GM19239 (cell line): ENCODE data around the gene ZNF536.
"Not testable (repeated sequence)": the region's sequence is repeated elsewhere in the genome, so short reads cannot be mapped to it uniquely, and the experiment has no call there.

Experiments used
- DNase-seq: peaks from one replicate; pipeline ENCODE4 v3.0.0; 2011; ENCODE audit warnings: low spot score; ENCODE audit not compliant: insufficient read length
- FAIRE-seq: peaks from 2 replicates; lab custom pipeline; 2011; peaks lifted over from hg19 to GRCh38; lab: Jason Lieb, UNC

Gene ZNF536

DNA sequence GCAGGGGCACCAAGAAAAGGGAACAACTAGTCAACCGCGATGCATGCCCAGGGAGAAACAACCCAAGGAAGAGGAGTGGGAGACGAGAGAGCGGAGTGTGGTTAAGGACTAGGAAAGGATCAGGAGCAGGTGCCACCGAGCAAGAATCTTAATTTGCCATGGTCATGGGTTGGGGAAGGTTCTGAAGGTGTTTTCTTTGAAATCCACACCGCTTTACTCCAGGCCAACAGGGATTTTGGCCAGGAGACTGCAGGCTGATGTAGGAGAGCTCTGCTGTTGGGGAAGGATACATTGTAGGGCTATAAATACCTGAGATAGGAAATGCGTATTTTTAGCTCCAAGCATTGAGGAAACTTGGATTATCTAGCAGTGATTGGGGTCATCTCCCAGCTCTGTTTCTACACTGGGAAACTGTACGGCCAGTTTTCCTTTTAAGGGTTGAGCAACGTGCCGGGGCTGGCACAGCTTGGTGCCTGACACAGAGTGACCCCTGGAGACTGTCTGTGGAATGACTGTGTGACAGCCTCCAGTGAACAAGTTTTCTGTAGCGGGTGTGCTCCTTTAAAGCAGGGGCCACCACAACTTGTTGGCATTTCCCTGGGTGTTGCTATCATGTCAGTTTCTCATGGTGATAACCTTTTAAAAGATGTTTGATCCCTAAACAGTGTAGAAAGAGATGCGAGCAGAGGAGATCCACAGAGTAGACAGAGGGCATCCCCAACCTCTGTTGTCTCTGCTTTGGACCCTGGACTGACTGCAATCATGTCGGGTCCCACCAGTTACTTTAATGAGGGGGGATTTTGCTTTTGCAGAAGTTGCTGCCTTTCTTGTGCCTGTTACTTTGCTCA lies 34.3 kb downstream of the ZNF536 start:
- no peak for FAIRE-seq
- DNase-seq, result no peak

DNA sequence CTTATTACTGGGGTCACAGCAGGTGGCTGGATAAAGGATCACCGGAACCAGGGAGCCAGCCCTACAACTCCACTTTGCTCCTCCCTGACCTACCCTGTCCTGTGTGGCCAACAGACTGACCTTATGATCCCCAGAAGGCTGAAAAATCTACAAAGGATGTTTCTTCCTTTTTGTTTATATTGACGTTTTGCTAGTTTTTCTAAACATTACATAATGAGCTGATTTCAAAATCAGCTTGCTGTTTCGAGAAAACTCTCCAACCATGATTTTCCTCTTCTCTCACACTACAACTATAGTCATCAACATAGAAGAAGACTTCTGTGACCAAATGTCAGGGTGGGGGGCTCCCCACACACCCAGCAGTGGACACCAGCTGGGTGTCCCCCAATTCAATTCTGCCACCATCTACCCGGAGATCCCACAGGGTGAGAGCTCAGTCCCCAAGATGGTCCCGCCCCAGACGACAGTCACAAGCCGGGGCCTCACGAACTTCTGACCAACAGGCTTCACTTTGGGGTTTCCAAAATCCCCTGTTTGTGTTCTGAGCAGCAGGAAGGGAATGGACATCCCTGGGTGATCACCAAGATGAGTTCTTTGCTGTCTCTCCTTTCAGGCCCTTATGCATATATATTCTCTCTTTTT lies 35.0 kb downstream of the ZNF536 start:
- DNase-seq (no peak), FAIRE-seq (no peak)

DNA sequence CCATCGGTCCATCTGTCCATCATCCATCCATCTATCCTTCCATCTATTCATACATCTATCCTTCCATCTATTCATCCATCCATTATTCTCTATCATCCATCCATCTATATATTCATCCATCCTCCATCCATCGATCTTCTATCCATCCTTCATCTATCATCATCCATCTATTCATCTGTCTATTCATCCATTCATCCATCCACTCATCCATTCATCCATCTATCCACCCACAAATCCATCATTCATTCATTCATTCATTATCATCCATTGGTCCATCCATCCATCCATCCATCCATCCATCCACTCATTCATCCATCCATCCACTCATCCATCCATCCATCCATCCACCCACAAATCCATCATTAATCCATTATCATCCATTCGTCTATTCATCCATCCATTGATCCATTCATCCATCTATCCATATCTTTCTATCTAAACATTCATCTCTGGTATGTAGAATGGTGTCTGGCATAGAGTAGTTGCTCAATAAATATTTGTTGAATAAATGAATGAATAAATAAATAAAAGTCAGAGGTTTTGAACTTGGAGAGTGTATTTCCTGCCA lies 36.6 kb downstream of the ZNF536 start:
- FAIRE-seq, result no peak
- no peak for DNase-seq

DNA sequence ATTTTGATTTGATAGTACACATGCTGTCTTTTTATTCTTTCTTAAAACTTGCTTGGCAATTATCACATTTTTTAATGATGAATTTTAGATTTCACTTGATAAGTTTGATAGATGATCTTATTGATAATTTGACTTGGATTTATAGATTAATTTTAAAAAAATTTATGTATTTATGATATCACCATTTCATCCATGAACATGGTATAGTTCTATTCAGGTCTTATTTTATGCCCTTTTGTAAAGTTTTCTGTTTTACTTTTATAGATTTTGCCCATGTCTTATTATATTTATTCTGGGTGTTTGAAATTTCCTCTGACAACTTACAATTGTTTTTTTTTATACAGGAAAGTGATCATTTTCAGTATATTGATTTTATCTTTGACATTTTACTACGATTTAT lies 39.5 kb downstream of the ZNF536 start:
- no peak for DNase-seq
- no peak for FAIRE-seq

DNA sequence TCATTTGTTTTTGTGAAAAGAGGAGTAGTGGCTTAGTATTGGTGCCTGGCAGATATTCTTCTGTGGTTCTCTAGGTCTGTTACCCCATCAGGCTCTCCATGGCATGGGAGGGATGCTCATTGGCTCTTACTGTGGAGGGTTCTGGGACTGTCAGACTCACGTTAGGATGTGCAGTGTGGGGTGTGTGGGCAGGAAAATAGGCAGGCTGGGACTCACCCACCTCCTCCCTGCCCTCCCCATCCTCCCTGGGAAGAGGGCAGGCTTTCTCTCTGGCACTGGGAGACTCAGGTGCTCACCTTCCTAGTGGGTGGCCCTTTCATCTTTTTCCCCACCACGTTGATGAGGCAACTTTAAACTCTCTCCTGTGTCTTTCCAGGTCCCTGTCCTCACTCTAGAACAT lies 44.2 kb downstream of the ZNF536 start:
- no peak for FAIRE-seq

DNA sequence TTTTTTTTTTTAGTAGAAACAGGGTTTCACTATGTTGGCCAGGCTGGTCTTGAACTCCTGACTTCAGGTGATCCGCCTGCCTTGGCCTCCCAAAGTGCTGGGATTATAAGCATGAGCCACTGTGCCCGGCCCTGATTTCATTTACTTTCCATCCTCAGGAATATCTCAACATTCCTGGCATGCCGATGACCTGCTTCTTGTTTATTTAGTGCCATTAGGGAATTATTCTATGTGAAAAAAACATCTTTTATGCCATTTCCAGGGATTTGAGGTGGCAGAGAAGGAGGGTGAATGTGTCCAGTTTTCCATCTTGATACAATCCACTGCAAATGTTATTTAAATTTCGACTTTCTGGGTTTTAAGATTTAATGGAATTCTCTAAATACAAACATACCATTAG lies 45.0 kb downstream of the ZNF536 start:
- not testable (repeated sequence) for FAIRE-seq, DNase-seq

More for the DNA sequence above, 44.2 kb downstream of the ZNF536 start:
- no peak for DNase-seq

DNA sequence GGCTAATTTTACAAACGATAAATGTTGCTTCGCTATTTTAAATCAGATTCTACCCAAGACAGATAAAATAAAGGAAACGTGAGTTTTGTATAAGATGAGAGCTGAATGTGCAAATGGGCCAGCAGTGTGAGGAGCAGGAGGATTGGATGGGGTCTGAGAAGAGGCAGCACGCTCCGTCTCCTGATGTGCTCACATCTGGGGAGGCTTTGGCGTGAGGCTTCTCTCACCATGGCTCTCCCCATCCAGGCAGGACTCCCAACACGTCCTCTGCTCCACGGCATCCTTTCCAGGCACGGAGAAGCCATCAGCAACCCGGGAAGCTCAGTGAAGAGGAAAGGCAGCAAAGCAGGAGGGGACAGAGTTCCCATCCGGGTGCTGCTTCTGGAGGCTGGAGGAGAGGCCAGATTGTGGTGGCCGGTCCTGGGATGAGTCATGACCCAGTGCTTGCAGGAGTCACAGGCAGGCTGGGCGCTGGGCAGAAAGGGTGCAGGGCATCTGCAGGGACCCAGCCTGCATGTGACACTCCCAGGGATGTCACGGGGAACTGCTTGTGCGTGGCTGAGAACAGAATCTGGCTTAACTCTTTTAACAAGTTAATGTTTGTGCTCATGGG lies 47.5 kb downstream of the ZNF536 start:
- no peak for FAIRE-seq
- no peak for DNase-seq

DNA sequence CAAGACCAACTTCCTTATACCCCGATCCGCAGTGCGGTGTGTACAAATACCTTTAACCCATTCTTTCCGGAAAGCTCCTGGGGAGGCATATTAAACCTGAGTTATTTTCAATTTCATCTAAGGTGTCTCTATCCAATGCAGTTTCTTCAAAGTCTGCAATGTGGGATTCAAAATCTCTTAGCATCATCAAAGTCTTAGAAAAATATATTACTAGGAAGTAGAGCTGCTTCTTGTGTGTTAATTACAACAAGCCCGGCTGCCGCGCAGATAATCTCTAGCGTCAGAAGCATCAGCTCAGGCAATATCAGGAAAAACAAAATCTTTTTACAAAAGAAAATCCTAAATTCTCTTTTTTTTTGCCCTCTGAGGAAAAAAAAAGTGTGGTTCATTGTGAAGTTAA lies 48.1 kb downstream of the ZNF536 start:
- no peak for DNase-seq
- no peak for FAIRE-seq

DNA sequence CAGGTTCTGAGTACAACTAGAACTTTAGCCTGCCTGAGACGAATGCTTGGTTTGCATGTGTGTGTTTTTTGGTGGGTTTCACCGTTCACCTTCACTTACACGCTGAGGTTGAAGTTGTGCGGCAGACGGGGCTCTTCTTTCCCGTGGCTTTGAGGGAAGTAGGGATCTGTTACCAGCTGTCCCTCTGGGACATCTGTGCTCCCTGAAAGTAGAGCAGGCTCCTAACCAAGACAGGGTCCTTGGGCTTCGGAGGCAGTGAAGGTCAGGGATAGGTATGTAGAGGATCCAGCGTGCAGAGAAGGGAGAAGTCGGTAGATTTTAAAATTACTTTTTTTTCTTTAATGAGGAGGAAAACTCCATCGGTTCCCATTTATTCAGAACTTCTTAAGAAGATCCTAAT lies 48.7 kb downstream of the ZNF536 start:
- no peak for FAIRE-seq
- DNase-seq, result no peak

DNA sequence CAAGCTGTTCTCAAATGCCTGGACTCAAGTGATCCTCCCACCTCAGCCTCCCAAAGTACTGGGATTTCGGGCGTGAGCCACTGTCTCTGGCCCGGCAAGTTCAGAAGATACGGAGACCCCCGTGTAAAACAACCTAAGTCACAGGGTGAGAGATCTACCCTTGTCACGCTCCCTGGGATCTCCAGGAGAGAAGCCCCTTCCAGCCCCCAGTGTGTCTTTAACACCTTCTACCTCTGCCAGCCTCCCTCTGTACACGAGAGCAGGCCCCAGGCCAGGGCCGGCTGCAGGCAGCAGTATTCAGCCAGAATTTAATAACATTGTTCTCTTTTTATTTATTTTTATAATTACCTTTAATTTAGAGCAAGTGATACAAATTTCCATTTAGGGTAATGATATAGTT lies 49.4 kb downstream of the ZNF536 start:
- DNase-seq (no peak), FAIRE-seq (no peak)

DNA sequence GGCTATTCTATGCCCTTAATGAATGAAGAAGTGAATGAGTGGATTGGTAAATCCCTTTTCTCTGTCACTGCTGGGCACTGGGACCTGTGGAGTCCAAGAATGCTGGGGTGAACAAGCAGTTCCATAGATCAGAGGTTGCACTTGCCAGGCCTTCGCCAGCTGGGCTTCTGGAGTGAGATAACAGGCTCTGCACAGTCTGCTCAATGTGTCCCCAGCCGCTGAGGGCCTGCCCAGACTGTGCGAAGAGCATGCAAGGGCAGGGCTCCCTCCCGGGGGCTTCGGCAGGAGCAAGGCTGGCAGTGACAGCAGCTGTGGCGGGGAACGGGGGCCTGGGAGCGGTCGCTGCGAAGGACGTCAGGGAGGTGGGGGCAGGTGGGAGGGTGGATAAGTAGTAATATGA lies 51.3 kb downstream of the ZNF536 start:
- DNase-seq (no peak), FAIRE-seq (no peak)

DNA sequence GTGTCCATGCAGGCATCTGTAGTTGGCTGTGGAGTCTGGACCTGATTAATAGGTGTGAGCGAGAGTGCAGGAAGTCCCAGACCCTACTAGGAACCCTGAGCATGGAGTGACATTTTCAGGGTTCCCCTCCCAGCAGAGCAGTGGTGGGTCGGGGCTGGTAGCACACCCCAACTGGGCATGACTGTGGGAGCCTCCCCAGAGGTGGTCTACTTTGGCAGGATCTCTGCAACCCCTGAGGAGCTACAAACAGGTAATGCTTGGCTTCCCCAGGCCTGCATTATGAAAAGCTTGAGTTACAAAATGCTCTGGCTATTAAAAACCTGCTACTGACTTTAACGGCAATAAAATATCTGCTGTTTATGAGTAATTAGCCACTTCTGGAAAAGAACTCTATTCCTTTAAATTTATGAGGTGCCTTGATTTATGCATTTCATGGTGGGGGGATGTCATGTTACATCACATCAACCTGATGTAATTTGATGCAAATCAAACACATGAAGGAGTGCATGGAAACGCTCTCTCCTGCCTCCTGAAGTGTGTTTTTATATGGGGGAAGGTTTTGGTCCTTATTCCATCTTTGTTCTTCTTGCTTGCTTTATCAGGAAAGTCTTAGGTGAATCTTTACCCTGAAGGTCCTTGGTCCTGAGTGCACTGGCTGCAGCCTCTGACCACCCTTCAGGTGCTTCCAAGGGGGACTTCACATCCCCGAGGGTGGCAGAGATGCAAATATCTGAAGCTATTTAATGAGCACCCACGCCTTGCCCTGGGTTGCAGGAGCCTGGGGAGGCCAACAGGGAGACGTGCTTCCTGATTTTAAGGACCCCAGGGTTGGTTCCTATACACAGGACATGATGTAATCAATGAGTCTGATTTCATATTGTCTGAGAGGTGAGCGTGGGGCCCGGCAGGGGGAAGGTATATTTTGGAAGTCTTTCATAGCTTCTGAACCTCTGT lies 54.0 kb downstream of the ZNF536 start:
- FAIRE-seq (no peak), DNase-seq (no peak)

DNA sequence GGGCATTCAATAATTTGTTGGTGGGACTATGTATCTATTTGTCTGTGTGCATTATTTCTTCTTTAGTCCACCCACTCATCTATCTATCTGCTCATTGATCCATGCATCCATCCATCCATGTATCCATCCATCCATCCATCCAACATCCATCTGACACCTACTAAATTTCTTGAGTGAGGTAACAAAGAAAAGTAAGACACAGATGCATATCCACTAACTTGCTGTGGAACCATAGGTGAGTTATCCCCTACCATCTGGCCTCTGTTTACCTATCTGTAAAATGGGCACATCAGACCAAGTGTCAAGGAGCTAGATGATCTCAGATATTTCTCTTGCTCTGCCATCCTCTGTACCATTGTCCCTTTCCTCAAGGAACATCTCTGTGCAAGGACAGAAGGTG lies 54.7 kb downstream of the ZNF536 start:
- DNase-seq (no peak), FAIRE-seq (no peak)

DNA sequence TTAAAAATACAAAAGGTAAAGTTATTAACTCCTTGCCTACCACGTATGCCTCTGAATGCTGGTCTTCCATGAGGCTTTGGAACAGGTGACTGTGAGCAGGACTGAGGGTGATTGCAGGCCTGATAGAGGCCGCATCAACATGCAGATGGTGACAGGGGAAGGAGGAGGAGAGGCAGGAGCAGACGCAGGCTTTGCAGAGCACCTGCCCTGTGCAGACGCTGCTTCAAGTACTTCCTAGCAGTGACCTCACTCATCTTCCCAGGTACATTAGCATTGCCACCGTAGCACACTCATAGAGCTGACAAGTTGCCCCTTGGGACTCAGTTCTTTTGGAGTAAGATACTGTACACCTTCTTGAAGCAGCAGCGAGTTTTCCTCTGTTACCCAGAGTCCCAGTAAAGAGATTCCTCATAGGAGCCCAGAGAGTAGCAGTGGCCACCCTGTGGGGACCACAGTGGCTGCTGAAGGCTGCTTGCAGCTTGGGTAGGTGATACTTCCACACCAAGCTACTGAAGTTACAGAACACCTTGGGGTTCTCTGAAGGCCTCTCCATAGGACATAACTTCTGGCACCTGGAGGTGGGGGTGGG lies 56.0 kb downstream of the ZNF536 start:
- DNase-seq (no peak), FAIRE-seq (no peak)

DNA sequence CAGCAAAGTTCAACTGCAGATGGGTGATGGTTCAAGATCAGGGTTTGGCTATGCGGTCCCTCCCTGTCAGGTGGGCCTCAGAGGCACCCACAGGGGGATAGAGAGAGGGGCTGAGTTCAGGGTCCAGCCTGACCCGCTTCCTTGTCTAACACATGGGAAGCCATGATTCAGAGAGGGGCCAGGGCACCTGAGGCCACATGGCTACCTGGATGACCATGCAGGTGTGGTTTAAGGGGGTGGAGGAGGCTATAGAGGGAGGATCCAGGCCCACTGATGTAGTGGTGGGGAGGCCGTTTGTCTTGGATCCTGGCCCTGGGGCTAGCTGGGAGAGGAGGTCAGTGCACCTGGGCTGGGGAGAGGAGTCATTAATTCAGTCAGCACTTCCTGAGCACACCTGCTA lies 56.7 kb downstream of the ZNF536 start:
- DNase-seq, result no peak
- no peak for FAIRE-seq

DNA sequence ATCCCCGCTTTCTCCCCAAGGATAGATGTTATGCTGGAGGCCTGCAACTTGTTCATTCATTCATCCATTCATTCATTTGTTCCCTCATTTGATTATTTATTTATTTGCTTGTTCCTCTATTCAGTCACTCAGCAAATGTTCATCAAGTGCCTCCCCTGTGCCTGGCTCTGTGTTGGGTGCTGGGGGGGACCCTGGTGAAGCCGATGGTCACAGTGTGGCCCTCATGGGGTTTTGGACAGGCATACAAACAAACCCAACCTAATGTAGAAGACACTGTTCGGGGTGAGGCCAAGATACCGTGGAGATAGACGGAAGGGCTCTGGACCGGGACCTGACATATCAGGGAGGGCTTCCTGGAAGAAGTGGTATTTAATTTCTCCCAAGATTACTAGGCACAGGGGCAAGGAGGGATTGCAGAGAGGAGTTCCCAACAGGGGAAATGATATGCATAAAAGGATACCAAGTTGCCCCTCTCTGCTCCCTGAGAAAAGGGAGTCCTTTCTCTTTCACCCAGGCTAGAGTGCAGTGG lies 58.1 kb downstream of the ZNF536 start:
- FAIRE-seq, result no peak

DNA sequence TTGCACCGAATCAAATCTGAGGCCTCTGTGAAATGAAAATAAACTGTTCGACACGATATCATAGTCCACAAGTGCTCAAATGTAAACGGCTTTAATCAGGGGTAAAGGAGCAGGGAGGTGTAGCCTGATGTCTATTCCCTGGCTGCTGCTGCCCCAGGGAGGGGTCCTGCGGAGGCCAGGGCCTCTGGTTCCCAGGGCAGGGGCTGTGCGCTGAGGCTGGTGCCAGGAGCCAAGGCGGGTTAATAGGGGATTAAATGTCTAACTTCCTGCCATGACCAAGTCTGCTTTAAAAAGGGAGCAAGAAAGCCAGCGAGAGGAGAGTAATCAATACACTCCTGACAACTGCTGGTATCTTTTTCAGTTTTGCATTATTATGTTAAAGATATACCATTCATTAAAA lies 59.4 kb downstream of the ZNF536 start:
- no peak for FAIRE-seq
- DNase-seq, result no peak

More for the DNA sequence above, 58.1 kb downstream of the ZNF536 start:
- DNase-seq, result no peak

DNA sequence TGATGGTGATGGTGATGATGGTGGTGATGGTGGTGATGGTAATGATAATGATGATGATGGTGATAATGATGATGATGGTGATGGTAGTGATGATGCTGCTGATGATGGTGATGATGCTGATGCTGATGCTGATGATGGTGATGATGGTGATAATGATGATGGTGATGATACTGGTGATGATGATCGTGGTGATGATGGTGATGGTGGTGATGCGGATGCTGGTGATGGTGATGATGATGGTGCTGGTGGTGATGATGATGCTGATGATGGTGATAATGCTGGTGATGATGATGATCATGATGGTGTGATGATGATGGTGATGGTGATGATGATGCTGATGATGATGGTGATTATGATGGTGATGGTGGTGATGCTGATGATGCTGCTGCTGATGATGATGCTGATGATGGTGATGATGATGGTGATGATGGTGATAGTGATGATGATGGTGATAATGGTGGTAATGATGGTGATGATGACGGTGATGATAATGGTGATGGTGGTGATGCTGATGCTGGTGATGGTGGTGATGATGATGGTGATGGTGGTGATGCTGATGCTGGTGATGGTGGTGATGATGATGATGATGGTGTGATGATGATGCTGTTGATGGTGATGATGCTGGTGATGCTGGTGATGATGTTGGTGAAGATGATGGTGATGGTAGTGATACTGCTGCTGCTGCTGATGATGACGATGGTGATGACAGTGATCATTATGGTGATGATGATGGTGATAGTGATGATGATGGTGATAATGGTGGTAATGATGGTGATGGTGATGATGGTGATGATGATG lies 62.8 kb downstream of the ZNF536 start:
- no peak for DNase-seq
- no peak for FAIRE-seq

DNA sequence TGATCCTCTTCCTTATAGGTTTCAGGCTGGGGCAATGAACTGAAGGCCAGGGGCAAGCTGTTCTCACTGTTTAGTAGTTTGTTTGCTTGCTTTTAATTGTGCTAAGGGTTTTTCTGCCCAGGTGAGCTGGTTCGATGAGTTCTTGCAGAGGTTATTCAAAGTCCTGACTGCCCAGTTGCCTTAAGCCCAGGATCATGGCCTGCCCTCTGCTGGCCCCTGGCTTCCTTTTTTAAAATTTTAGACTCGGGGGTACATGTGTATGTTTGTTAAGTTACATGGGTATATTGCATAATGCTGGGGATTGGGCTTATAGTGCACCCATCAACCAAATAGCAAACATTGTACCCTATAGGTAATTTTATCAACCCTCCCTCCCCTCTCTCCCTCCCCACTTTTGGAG lies 65.7 kb downstream of the ZNF536 start:
- FAIRE-seq (no peak), DNase-seq (no peak)
